BJ (cell line): ENCODE measurements around the gene SGK2. TPM values are rescaled to one million over a fixed set of nuclear protein-coding genes. Genes with fewer than 3 reads are reported as not detected.

ENCODE experiments used
- CTCF ChIA-PET: fragments of 350-600 bp; formaldehyde crosslinking; extraction: SDS; loops from one replicate; lab custom pipeline; 2021; ENCODE audit warnings: antibody characterized with exemption, inconsistent platforms; lab: Yijun Ruan, JAX
- POLR2A ChIA-PET: fragments of 300-600 bp; sonication (Branson Sonifier 250); formaldehyde crosslinking; extraction: SDS; loops from one replicate; lab custom pipeline; 2021; ENCODE audit warnings: antibody characterized with exemption; lab: Charles Lee
- DNase-seq: peaks from one replicate; pipeline ENCODE4 v3.0.0-alpha.2; 2011; ENCODE audit warnings: low read depth
- H3K27me3 ChIP-seq: 2 replicates; pipeline ENCODE4 v1.6.0; 2011; ENCODE audit warnings: low read length; ENCODE audit not compliant: control insufficient read depth, insufficient read depth
- H3K36me3 ChIP-seq: 2 replicates; pipeline ENCODE4 v1.5.1; 2011; ENCODE audit warnings: low read length; ENCODE audit not compliant: control insufficient read depth, insufficient read depth
- H3K4me3 ChIP-seq: 2 replicates; pipeline ENCODE4 v1.5.1; 2011; ENCODE audit warnings: low read depth, mild to moderate bottlenecking, control low read depth, low read length
- CTCF ChIP-seq: IDR thresholded peaks from 2 replicates; pipeline ENCODE4 v1.5.1; 2011; ENCODE audit warnings: low read depth, mild to moderate bottlenecking, control low read depth, inconsistent platforms, low read length, moderate library complexity; ENCODE audit not compliant: insufficient read depth
- polyA plus RNA-seq: library from polyadenylated mRNA; depleted of rRNA; stranded (reverse); fragments of >200 nt; gene quantifications from 2 replicates; pipeline ENCODE4 v1.2.3, GENCODE V29; 2011

SGK2 gene
- polyA plus RNA-seq, 1 experiment: 0.16 TPM

DNA sequence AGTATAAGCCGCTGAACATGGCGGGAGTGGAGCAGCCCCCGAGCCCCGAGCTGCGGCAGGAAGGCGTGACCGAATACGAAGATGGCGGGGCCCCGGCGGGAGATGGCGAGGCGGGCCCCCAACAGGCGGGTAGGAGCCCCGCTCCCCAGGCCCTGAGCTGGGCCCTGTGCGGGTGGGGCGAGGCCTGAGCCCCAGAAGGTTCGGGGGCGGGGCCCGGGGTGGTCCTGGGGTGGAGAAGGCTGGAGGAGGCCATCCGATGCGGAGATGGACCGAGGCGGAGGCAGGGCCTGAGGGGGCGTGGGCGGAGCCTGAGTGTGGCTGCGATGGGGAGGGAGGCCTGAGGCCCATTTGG is 44.2 kb upstream of the SGK2 start:
- CTCF ChIA-PET: interaction anchor here (0.6 to 1.4 kb wide), 4 partner anchors 10 to 327 kb away, joined by 3 to 6 read pairs (median 4); no protein-coding TSS in a partner anchor
- no peaks in the 10 kb centered on the region for H3K36me3 ChIP-seq

DNA sequence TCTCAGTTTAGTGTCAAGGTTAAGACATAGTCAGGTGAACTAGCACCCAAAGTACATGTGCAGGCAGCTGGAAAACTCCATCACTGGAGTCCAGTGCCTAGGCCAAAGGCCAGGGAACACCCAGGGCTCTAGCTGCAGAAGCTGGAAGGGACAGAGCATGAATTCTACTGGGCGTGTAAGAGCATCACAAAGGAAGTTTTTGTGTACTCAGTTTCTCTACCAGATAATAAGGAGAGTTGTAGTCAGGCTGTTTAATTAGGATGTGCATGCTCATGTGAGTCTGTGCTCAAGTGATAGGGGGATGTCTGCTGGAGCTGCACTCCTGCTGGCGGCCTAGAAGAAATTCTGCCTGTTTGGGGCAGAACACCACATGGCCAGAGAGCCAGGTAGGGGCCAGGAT is 43.2 kb upstream of the SGK2 start:
- no peak overlapping the region; the same call in 1 of the 2 replicates for H3K4me3 ChIP-seq
- POLR2A ChIA-PET: no interaction called here
- CTCF ChIA-PET: interaction anchor here (1.4 kb wide), 1 partner anchor 22 kb away, joined by 6 read pairs; no protein-coding TSS in a partner anchor

More for the DNA sequence above, 44.2 kb upstream of the SGK2 start:
- no peak for TF ChIP-seq CTCF
- no peaks in the 10 kb centered on the region for H3K27me3 ChIP-seq
- H3K4me3 ChIP-seq: peak overlapping the region; percentile 67
- POLR2A ChIA-PET: interaction anchor here (0.6 to 1.1 kb wide), 2 partner anchors 53 to 56 kb away, joined by 3 to 29 read pairs; no protein-coding TSS in a partner anchor
- no peak for DNase-seq

GRCh38 chr20:43516251-43516824 is 42.5 kb upstream of the SGK2 start:
- Histone ChIP-seq H3K36me3 (no peaks in the 10 kb centered on the region), H3K27me3 (no peaks in the 10 kb centered on the region), H3K4me3 (no peak overlapping the region)
- DNase-seq: no peak
- CTCF ChIA-PET: no interaction called here
- no peak for TF ChIP-seq CTCF
- POLR2A ChIA-PET: no interaction called here

More for the DNA sequence above, 43.2 kb upstream of the SGK2 start:
- H3K27me3 ChIP-seq: no peaks in the 10 kb centered on the region
- no peak for TF ChIP-seq CTCF
- no peaks in the 10 kb centered on the region for H3K36me3 ChIP-seq
- DNase-seq: no peak

DNA sequence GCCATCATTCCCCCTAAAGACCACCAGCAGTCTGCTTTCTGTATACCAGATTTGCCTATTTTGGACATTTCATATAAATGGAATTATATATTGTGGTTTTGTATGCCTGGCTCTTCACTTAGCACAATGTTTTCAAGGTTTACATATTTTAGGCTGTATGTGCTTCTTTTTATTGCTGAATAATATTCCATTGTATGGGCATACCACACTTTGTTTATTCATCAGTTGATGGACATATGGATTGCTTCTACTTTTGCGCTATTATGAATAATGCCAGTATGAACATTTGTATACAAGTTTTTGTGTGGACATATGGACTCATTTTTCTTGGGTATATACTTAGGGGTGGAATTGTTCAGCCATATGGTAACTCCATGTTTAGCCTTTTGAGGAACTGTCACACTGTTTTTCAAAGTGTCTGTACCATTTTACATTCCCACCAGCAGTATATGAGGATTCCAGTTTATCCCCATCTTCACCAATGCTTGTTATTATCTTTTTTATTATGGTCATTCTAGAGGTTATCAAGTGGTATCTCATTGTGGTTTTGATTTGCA is 38.7 kb upstream of the SGK2 start:
- no peak for TF ChIP-seq CTCF
- no peak for DNase-seq
- POLR2A ChIA-PET: no interaction called here
- Histone ChIP-seq H3K27me3 (no peaks in the 10 kb centered on the region), H3K36me3 (no peaks in the 10 kb centered on the region), H3K4me3 (no peak overlapping the region)
- CTCF ChIA-PET: interaction anchor here (1.0 kb wide), 1 partner anchor 9 kb away, joined by 3 read pairs; no protein-coding TSS in a partner anchor

GRCh38 chr20:43525021-43525420 is 33.8 kb upstream of the SGK2 start:
- ChIA-PET CTCF (interaction anchor here (0.7 kb wide), 1 partner anchor 11 kb away, joined by 4 read pairs; no protein-coding TSS in a partner anchor), POLR2A (no interaction called here)

More at GRCh38 chr20:43525021-43525420, 33.8 kb upstream of the SGK2 start:
- H3K27me3 ChIP-seq: no peaks in the 10 kb centered on the region
- peaks cover 1% of the 10 kb centered on the region for H3K36me3 ChIP-seq
- no peak for DNase-seq
- no peak overlapping the region for H3K4me3 ChIP-seq
- TF ChIP-seq CTCF: no peak
